Activated T-helper 1 cell treated with Interleukin-2 at 50 U/mL for 16 hours (primary cell): ENCODE data around the gene KRTAP10-10.
"Not testable (repeated sequence)": the region's sequence is repeated elsewhere in the genome, so short reads cannot be mapped to it uniquely, and the experiment has no call there.

Source experiments
- DNase-seq: peaks from one replicate; pipeline ENCODE4 v3.0.0-alpha.2; 2020; ENCODE audit warnings: low read depth

Gene KRTAP10-10

DNA sequence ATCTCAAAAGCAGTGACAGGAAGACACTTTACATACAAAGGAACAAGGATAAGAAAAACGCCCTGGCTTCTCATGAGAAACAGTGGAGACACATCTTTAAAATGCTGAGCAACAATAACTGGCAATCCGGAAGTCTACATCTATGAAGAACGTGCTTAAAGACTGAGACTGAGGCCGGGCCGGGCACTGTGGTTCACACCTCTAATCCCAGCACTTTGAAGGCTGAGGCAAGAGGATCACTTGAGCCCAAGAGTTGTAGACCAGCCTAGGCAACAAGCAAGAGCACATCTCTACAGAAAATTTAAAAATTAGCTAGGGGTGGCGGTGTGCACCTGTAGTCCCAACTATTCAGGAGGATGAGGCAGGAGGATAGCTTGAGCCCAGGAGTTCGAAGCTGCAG lies 46.9 kb downstream of the KRTAP10-10 start:
- no peak for DNase-seq

GRCh38 chr21:44684483-44684882 lies 47.3 kb downstream of the KRTAP10-10 start:
- DNase-seq = no peak

DNA sequence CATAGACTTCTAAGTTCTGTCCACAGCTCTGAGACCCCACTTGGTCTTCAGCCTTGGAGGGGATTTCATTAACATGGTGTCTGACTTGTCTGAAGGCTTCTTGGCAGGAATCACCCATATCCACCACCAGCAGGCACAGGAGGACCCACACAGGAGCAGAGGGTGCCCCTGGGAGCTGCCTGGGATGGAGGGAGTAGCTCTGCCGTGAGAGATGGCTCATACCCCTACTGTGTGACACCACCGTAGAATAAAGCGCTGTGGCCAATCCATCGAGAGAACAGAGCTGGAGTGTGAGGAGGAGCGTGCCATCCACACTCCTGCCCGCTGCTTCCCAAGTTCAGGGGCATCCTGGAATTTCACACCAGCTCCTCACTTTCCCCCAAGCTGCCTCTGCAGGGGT lies 47.9 kb downstream of the KRTAP10-10 start:
- not testable (repeated sequence) for DNase-seq

GRCh38 chr21:44686000-44686781 lies 49.0 kb downstream of the KRTAP10-10 start:
- no peak for DNase-seq

GRCh38 chr21:44686843-44687561 lies 49.8 kb downstream of the KRTAP10-10 start:
- DNase-seq = no peak

- DNase-seq = no peak
These were observed 50.5 kb downstream of the KRTAP10-10 start for GRCh38 chr21:44687671-44688070.
